MCF 10A (cell line): ENCODE results near the gene DEXI. TPM values are rescaled to one million over a fixed set of nuclear protein-coding genes. Genes with fewer than 3 reads are reported as not detected.

ENCODE experiments used
- BruUV-seq: library from RNA; stranded (reverse); fragments of 400-500 nt; replicated peaks from 2 replicates; lab custom pipeline; 2021; lab: Mats Ljungman, UMichigan
- CTCF ChIA-PET: fragments of 300-600 bp; sonication (Branson Sonifier 250); formaldehyde crosslinking; extraction: SDS; loops from one replicate; lab custom pipeline; 2021; ENCODE audit warnings: antibody characterized with exemption, inconsistent platforms; lab: Yijun Ruan, JAX
- POLR2A ChIA-PET: fragments of 300-600, 350-650 bp; sonication (Branson Sonifier 250); formaldehyde crosslinking; extraction: SDS; loops from one replicate; lab custom pipeline; 2020; ENCODE audit warnings: antibody characterized with exemption, inconsistent platforms; lab: Yijun Ruan, JAX
- DNase-seq: peaks from one replicate; pipeline ENCODE4 v3.0.0-alpha.2; 2018; ENCODE audit not compliant: unreplicated experiment
- H3K27ac Mint-ChIP-seq: one replicate; pipeline ENCODE4 v1.8.0; 2022; ENCODE audit warnings: mild to moderate bottlenecking, low read depth, mixed read lengths; ENCODE audit not compliant: unreplicated experiment
- H3K27me3 Mint-ChIP-seq: one replicate; pipeline ENCODE4 v1.8.0; 2022; ENCODE audit warnings: mixed read lengths; ENCODE audit not compliant: insufficient read depth, unreplicated experiment
- H3K36me3 Mint-ChIP-seq: one replicate; pipeline ENCODE4 v1.8.0; 2022; ENCODE audit warnings: mild to moderate bottlenecking, moderate library complexity, mixed read lengths; ENCODE audit not compliant: insufficient read depth, unreplicated experiment
- H3K4me1 Mint-ChIP-seq: one replicate; pipeline ENCODE4 v1.8.0; 2022; ENCODE audit warnings: mixed read lengths; ENCODE audit not compliant: insufficient read depth, unreplicated experiment
- H3K4me3 Mint-ChIP-seq: one replicate; pipeline ENCODE4 v1.8.0; 2022; ENCODE audit warnings: mild to moderate bottlenecking, moderate library complexity, mixed read lengths; ENCODE audit not compliant: unreplicated experiment
- H3K9me3 Mint-ChIP-seq: one replicate; pipeline ENCODE4 v1.8.0; 2022; ENCODE audit warnings: mixed read lengths; ENCODE audit not compliant: unreplicated experiment
- intact Hi-C: fragments of 100-400 bp; cut with micrococcal nuclease; formaldehyde crosslinking; loops from 2 replicates; pipeline ENCODE4 v1.14.1; 2022
- total RNA-seq: library from RNA; stranded (reverse); gene quantifications from 2 replicates; pipeline ENCODE4 v1.2.3, GENCODE V29; 2022
- TF ChIP-seq, protein P1 (sequence below): fragments of 200-600 bp; IDR thresholded peaks from one replicate; pipeline ENCODE4 v1.8.0; 2022; ENCODE audit warnings: antibody characterized with exemption, mild to moderate bottlenecking; ENCODE audit not compliant: unreplicated experiment

The DEXI gene
- total RNA-seq, 1 experiment from 2014 or later, result 24.1 TPM

GRCh38 chr16:10964039-10964890, 22.0 kb upstream of the DEXI start:
- Mint-ChIP-seq H3K4me3 (no peak overlapping the region), H3K36me3 (peaks cover 24% of the 10 kb centered on the region), H3K9me3 (no peaks in the 10 kb centered on the region), H3K27me3 (no peaks in the 10 kb centered on the region), H3K27ac (no peak overlapping the region), H3K4me1 (peaks cover 18% of the 10 kb centered on the region)
- ChIA-PET CTCF (interaction anchor here (0.6 to 21.5 kb wide), 79 partner anchors 8 to 1102 kb away, joined by 3 to 342 read pairs (median 4); partner anchors contain the start of genes PRM3, SOCS1, TXNDC11 and ZC3H7A), POLR2A (interaction anchor here (0.7 to 2.8 kb wide), 4 partner anchors 9 to 292 kb away, joined by 3 to 21 read pairs (median 4); partner anchors contain the start of genes DEXI and SOCS1)
- no TSS peak for BruUV-seq
- DNase-seq, result peak; percentile 79
- intact Hi-C loops, result loop anchor here (5.0 kb wide), 2 partner anchors 393 to 433 kb away; no protein-coding TSS in a partner anchor
- TF ChIP-seq, protein P1, sequence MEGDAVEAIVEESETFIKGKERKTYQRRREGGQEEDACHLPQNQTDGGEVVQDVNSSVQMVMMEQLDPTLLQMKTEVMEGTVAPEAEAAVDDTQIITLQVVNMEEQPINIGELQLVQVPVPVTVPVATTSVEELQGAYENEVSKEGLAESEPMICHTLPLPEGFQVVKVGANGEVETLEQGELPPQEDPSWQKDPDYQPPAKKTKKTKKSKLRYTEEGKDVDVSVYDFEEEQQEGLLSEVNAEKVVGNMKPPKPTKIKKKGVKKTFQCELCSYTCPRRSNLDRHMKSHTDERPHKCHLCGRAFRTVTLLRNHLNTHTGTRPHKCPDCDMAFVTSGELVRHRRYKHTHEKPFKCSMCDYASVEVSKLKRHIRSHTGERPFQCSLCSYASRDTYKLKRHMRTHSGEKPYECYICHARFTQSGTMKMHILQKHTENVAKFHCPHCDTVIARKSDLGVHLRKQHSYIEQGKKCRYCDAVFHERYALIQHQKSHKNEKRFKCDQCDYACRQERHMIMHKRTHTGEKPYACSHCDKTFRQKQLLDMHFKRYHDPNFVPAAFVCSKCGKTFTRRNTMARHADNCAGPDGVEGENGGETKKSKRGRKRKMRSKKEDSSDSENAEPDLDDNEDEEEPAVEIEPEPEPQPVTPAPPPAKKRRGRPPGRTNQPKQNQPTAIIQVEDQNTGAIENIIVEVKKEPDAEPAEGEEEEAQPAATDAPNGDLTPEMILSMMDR, result peak; percentile 93

GRCh38 chr16:10961231-10961630, 19.0 kb upstream of the DEXI start:
- peak; percentile 32 for DNase-seq
- peaks cover 20% of the 10 kb centered on the region for H3K36me3 Mint-ChIP-seq
- no peak overlapping the region for H3K4me3 Mint-ChIP-seq
- BruUV-seq, result no TSS peak
- CTCF ChIA-PET, result interaction anchor here (0.6 to 21.5 kb wide), 6 partner anchors 10 to 446 kb away, joined by 3 to 342 read pairs (median 4); partner anchors contain the start of gene SOCS1
- no peaks in the 10 kb centered on the region for H3K9me3 Mint-ChIP-seq
- intact Hi-C loops, result loop anchor here (5.0 kb wide), 2 partner anchors 396 to 436 kb away; no protein-coding TSS in a partner anchor
- peak overlapping the region; percentile 88 for H3K27ac Mint-ChIP-seq
- POLR2A ChIA-PET, result interaction anchor here (0.6 to 3.7 kb wide), 3 partner anchors 12 to 295 kb away, joined by 3 to 12 read pairs (median 4); partner anchors contain the start of gene SOCS1
- peaks cover 28% of the 10 kb centered on the region for H3K4me1 Mint-ChIP-seq
- TF ChIP-seq, protein P1, result no peak
- H3K27me3 Mint-ChIP-seq, result no peaks in the 10 kb centered on the region

DNA sequence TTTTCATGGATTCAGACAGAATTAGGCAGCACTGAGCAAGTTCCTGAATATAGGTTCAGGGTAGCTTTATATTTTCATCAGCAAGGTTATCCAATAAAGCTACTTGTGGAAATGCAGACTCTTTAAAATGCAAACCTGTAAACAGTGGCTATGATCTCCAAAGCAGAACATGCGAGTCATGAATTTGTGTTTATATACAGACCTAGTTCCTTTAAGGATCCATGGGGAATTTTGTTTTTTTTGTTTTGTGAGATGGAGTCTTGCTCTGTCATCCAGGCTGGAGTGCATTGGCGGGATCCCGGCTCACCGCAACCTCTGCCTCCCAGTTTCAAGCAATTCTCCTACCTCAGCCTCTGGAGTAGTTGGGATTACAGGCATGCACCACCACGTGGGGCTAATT, 16.9 kb upstream of the DEXI start:
- H3K27ac Mint-ChIP-seq, result no peak overlapping the region
- peaks cover 24% of the 10 kb centered on the region for H3K4me1 Mint-ChIP-seq
- TF ChIP-seq, protein P1, result no peak
- POLR2A ChIA-PET, result interaction anchor here (3.7 kb wide), 1 partner anchor 297 kb away, joined by 12 read pairs; the partner anchor contains the start of gene SOCS1
- H3K36me3 Mint-ChIP-seq, result peaks cover 17% of the 10 kb centered on the region
- H3K27me3 Mint-ChIP-seq, result no peaks in the 10 kb centered on the region
- CTCF ChIA-PET, result interaction anchor here (0.6 to 21.5 kb wide), 6 partner anchors 11 to 756 kb away, joined by 3 to 342 read pairs (median 4); partner anchors contain the start of gene SOCS1
- no peak overlapping the region for H3K4me3 Mint-ChIP-seq
- no peaks in the 10 kb centered on the region for H3K9me3 Mint-ChIP-seq
- no TSS peak for BruUV-seq
- intact Hi-C loops, result no loop called here
- no peak for DNase-seq
